HL-60 (cell line): Measurements from ENCODE around the gene ZNF22.

Experiments
- DNase-seq, 2 experiments: peaks; one replicate each; pipeline ENCODE4 v3.0.0-alpha.2; 2010 to 2020; ENCODE audit warnings: low read depth in 1 of 2, low spot score in 1 of 2
- H3K27ac ChIP-seq: fragments of 250-450 bp; sonication (Bioruptor Pico); replicated peaks from 2 replicates; pipeline ENCODE4 v1.5.1; 2020; ENCODE audit warnings: mild to moderate bottlenecking, moderate library complexity
- H3K27me3 ChIP-seq: fragments of 250-450 bp; sonication (Bioruptor Pico); 2 replicates; pipeline ENCODE4 v1.5.1; 2021; ENCODE audit warnings: mild to moderate bottlenecking, moderate library complexity; ENCODE audit not compliant: insufficient read depth, poor library complexity, severe bottlenecking
- H3K4me3 ChIP-seq: replicated peaks from 2 replicates; pipeline ENCODE4 v1.5.1; 2011; ENCODE audit warnings: mild to moderate bottlenecking, control low read depth, low read length; ENCODE audit not compliant: insufficient read depth
- GABPA ChIP-seq: IDR thresholded peaks from 2 replicates; pipeline ENCODE4 v1.6.1; 2012; ENCODE audit warnings: low read depth
- POLR2AphosphoS5 ChIP-seq: IDR thresholded peaks from 2 replicates; pipeline ENCODE4 v1.6.1; 2012; ENCODE audit warnings: low read depth
- SPI1 ChIP-seq: IDR thresholded peaks from 2 replicates; pipeline ENCODE4 v1.6.1; 2012; ENCODE audit warnings: low read depth, mild to moderate bottlenecking, borderline replicate concordance
- TF ChIP-seq, protein P1 (sequence below): IDR thresholded peaks from one replicate; pipeline ENCODE4 v1.5.1; 2011; ENCODE audit warnings: low read length, control low read depth, inconsistent platforms; ENCODE audit not compliant: insufficient read depth
- TF ChIP-seq, protein P2 (sequence below): IDR thresholded peaks from 2 replicates; pipeline ENCODE4 v1.6.1; 2012; ENCODE audit warnings: low read depth; ENCODE audit not compliant: insufficient replicate concordance

Gene ZNF22

DNA sequence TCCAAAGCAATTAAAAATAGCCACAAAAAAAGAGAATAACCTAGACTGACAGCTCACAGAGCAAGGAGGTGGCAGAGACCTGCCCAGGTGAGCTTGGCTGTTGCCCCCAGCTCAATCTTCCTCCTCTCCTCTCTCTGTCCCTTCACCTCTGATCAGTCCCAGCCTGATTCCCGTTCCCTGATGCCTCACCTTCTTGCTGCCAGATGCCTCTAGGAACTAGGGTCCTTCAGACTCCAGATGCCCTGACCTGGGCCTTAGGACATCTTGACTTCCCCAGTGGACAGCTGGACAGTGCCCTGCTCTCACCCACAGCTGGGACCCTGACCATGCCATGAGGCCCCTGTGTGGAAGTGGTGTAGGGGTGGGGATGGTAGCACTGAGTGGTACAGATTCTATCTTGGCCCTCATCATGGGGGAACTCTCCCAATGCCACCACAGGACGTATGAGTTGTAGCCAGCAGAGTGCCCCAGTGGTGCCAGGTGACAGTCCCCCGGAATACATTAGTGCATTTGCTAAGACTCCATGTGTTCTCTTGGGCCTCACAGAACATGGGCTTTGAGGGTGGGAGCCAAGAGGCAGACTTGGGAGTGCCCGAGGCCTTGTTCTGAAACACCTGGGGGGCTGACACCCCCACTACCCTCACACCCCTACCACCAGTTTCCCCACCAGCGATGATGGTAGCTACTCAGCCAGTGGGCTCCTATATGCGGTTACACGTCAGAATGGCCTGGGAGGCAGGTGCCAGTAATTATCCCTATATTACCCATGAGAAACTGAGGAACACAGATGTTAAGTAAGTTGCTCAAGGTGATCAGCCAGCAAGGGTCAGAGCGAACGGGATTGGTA is 24.1 kb upstream of the ZNF22 start:
- H3K4me3 ChIP-seq: no peak overlapping the region
- no peak overlapping the region for H3K27ac ChIP-seq
- TF ChIP-seq POLR2AphosphoS5: no peak
- no peak for TF ChIP-seq SPI1
- no peak for TF ChIP-seq GABPA
- TF ChIP-seq, protein P1, sequence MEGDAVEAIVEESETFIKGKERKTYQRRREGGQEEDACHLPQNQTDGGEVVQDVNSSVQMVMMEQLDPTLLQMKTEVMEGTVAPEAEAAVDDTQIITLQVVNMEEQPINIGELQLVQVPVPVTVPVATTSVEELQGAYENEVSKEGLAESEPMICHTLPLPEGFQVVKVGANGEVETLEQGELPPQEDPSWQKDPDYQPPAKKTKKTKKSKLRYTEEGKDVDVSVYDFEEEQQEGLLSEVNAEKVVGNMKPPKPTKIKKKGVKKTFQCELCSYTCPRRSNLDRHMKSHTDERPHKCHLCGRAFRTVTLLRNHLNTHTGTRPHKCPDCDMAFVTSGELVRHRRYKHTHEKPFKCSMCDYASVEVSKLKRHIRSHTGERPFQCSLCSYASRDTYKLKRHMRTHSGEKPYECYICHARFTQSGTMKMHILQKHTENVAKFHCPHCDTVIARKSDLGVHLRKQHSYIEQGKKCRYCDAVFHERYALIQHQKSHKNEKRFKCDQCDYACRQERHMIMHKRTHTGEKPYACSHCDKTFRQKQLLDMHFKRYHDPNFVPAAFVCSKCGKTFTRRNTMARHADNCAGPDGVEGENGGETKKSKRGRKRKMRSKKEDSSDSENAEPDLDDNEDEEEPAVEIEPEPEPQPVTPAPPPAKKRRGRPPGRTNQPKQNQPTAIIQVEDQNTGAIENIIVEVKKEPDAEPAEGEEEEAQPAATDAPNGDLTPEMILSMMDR: no peak
- TF ChIP-seq, protein P2, sequence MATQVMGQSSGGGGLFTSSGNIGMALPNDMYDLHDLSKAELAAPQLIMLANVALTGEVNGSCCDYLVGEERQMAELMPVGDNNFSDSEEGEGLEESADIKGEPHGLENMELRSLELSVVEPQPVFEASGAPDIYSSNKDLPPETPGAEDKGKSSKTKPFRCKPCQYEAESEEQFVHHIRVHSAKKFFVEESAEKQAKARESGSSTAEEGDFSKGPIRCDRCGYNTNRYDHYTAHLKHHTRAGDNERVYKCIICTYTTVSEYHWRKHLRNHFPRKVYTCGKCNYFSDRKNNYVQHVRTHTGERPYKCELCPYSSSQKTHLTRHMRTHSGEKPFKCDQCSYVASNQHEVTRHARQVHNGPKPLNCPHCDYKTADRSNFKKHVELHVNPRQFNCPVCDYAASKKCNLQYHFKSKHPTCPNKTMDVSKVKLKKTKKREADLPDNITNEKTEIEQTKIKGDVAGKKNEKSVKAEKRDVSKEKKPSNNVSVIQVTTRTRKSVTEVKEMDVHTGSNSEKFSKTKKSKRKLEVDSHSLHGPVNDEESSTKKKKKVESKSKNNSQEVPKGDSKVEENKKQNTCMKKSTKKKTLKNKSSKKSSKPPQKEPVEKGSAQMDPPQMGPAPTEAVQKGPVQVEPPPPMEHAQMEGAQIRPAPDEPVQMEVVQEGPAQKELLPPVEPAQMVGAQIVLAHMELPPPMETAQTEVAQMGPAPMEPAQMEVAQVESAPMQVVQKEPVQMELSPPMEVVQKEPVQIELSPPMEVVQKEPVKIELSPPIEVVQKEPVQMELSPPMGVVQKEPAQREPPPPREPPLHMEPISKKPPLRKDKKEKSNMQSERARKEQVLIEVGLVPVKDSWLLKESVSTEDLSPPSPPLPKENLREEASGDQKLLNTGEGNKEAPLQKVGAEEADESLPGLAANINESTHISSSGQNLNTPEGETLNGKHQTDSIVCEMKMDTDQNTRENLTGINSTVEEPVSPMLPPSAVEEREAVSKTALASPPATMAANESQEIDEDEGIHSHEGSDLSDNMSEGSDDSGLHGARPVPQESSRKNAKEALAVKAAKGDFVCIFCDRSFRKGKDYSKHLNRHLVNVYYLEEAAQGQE: no peak
- no peak for DNase-seq
- H3K27me3 ChIP-seq: no peaks in the 10 kb centered on the region

DNA sequence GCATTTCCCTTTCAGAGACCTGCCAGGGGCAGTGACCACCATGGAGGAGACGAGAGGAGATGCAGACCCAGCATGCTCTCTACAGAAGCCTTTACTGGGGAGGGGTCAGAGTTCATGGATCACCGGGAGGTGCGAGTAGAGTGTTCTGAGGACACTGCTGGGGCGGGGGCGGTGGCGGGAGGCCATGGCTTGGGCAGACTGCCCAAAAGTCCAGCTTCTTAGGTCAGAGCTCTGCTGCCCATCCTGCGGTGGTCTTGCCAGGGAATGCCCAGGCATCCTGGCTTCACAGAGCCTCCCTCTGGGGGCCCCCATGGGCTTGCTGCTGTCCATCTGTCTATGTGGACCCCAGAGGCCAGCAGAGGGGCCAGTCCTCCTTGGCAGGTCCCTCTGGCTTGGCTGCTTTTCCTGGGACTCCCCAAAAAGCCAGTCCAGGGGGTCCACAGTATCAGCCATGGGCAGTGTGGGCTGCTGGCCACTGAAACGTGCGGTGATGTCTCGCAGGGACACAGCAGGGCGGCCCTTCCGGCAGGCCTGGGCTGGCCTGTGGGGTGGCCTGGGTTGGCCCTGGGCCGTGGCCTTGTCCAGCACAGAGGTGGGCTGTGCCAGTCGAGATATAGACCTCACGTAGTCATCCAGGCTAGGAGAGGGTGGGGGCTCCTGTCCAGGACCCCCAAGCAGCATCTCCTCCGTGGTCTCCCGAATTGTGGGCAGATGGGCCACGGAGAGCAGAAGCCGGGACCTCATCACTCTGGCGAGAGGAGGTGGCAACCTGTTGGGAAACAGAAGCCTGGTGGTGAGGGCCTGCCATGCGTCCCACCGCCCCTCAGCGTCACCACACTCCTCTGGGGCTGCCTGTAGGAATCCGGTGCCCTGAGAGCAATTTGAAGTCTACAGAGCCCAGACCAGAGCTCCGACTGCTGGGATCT is 23.2 kb upstream of the ZNF22 start:
- no peak overlapping the region for H3K4me3 ChIP-seq

DNA sequence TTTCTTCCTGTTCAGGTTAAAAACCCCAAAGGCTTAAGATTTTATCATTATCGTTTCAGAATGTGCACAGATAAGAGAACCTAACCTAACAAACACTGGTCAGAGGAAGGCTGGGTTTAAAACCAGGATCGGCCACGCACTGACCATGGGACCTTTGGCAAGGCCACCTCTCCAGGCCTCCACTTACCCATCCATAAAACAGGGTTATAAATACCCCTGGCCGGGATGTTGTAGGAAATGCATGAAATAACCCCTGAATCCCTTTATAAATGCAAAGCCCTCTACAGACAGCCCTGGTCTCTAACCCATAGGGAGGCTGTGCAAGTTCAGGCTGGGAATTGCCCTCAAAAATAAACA is 22.5 kb upstream of the ZNF22 start:
- Histone ChIP-seq H3K27ac (no peak overlapping the region), H3K27me3 (no peaks in the 10 kb centered on the region), H3K4me3 (no peak overlapping the region)
- TF ChIP-seq, protein P1: no peak
- TF ChIP-seq, protein P2: no peak
- DNase-seq: no peak

More for the DNA sequence above, 23.2 kb upstream of the ZNF22 start:
- TF ChIP-seq GABPA: no peak
- TF ChIP-seq, protein P1: no peak
- TF ChIP-seq, protein P2: no peak
- no peak for TF ChIP-seq SPI1
- TF ChIP-seq POLR2AphosphoS5: no peak
- Histone ChIP-seq H3K27me3 (no peaks in the 10 kb centered on the region), H3K27ac (no peak overlapping the region)
- no peak for DNase-seq
